CD4-positive, alpha-beta T cell treated with Interferon alpha-2 for 1 hour (primary cell): ENCODE results near the gene LNPEP.
A peak's percentile ranks its signal among the peaks of the same experiment; 100 is the strongest.
"Not testable (repeated sequence)": the region's sequence is repeated elsewhere in the genome, so short reads cannot be mapped to it uniquely, and the experiment has no call there.

Experiments
- DNase-seq, 2 donors: peaks; one replicate each; pipeline ENCODE4 v3.0.0-alpha.2; 2020 to 2022

Gene LNPEP

DNA sequence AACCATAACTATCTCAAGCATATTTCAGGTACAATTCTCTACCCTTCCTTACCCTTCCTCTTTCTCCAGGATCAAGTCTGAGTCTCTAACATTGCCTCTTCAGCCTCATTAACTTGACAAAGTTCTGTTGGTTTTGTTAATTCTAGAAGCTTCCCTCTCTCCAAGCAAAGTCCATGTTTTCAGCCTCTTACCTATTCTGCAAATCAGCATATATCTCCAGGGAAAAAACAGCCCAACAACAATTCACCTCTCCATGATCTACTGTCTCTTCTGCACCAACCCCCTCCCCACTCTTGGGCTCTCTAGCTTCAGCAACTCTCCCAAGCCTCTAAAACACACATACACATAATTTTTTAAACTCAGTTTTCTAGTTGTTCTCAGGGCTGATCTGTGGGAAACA lies 134.4 kb downstream of the LNPEP start:
- no peak for DNase-seq

DNA sequence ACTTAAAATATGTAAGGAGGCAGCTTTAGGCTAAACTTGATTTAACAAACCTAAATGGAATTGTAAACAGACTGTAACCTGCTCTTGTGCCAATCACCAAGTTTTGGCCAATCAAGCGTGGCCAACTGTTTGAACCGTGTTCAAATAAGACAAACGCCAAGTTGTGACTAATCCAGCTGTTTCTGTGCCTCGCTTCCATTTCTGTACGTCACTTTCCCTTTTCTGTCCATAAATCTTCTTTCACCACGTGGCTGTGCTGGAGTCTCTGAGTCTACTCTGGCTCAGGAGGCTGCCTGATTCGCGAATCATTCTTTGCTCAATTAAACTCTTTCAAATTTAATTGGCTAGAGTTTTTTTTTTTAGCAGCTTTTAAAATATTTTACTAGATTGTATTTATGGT lies 135.2 kb downstream of the LNPEP start:
- DNase-seq: no peak

DNA sequence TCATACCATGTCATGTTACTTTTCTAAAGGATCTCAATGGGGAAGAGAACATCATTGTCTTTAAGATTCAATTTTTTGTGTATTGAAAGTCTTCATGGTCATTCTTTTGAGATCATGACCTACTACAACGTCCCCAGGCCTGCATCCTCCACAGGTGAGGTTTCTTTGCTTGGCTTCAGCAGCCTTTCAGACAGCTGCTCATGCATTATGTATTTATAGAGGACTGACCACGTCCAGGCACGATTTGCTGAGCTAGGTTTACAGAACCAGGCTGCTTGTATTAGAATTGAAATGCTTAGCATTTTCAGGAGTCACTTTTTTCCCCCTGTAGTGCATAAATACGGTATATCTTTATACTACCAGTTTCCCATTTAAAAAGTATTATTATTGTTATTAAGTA lies 136.1 kb downstream of the LNPEP start:
- no peak for DNase-seq

DNA sequence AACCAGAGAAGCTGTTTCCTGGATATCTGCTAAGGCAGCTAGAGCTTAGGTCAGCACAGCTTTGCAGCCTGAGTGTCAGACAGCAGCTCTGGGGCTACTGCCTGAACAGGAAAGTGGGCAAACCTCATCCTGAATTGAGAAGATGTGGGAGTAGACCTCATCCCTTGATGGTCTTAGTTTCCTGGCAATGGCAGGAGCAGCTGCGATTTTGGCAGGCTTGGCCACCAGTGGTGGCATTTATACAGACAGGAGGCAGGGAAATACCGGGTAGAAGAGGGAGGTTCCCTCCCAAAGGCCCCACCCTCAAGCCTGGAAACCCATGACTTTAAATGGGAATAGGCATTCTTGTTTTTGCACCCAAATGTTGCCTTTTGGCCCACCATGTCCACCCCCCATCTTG lies 136.8 kb downstream of the LNPEP start:
- DNase-seq: no peak

DNA sequence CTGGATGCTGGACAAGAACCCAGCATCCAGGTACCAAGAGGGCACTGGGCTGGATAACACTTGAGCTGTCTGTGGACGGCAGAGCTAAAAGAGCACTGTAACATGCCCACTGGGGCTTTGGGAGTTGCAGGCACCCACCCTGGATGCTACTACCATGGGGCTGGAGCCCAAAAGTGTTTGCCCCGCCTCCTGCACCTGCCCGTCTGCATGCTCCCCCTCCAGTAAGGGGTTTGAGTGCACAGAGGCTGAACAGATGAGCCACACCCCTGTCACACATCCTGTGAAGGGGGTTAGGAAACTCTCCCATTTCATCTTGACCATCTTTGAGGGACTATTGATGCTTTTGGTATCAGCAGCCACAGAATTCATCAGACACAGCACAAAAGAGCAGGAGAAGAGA lies 137.5 kb downstream of the LNPEP start:
- no peak for DNase-seq

DNA sequence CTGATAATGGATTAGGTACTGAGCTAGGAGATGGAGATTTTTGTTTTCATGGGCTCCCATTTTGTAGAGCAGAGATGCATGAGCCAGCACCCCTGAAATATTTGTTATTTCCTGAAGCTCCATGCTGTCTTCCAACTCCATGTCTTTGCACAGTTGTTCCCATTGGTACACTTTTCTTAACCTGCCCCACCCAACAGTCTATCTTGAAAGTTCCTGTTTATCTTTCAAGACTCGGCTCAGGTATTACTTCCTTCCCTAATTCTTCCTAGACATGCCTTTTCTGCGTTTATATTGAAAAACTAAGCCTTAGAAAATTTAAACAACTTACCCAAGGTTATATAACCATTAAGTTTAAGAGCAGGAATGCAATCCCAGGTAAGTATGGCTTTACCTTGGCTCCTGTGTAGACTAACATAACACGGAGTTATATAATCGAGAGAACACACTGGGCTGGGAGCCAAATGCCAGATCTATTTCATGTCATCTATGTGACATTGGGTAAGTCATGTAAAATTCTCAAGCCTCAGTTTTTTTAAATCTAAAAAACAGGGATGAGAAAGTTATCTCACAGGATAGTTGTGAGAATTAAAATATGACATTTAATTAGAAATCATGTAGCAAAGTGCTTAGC lies 139.1 kb downstream of the LNPEP start:
- DNase-seq: no peak

DNA sequence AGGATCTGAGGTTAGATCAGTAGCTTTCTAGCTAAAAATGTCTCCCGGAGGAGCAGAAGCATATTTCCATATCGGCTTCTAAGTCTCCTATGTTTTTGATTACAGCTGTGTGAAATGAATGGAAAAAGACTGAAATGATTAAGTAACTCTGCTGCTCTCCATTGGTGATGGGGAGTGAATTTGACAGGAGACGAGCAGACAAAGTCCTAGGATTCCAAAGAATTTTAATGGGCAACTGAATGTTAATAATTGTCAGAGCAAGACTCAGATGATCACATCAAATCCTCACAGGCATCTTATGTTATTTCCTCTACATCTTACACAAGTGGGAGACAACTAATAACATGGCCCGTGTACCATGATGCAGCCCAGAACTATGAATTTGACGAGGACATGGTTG lies 139.8 kb downstream of the LNPEP start:
- DNase-seq: no peak

DNA sequence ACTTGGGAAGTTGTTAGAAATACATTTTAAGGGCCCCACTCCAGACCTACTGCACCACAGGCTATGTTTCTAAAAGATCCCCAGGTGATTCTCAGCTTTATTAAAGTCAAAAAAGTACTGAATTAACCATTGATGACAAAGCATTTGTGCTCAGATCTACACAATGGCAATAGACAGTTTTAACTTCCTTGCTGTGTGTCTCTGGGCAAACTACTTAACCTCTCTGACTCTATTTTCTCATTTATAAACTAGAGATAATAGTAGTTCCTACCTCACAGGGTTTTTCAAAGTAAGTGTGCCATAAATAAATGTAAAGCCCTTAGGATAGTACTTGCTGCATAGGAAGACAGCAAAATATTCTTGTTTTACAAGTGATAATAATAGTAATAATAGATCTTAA lies 140.2 kb downstream of the LNPEP start:
- DNase-seq: no peak

DNA sequence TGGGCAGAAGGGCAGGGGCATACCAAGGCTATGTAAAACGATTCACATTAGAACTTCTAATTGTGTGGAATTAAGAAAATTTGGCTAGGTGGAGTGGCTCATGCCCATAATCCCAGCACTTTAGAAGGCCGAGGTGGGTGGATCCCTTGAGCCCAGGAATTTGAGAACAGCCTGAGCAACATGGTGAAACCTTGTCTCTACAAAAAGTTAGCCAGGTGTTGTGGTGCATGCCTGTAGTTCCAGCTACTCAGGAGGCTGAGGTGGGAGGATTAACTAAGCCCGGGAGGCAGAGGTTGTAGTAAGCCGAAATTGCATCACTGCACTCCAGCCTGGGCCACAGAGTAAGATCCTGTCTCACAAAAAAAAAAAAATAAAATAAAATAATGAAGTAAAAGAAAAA lies 141.4 kb downstream of the LNPEP start:
- DNase-seq: no peak

DNA sequence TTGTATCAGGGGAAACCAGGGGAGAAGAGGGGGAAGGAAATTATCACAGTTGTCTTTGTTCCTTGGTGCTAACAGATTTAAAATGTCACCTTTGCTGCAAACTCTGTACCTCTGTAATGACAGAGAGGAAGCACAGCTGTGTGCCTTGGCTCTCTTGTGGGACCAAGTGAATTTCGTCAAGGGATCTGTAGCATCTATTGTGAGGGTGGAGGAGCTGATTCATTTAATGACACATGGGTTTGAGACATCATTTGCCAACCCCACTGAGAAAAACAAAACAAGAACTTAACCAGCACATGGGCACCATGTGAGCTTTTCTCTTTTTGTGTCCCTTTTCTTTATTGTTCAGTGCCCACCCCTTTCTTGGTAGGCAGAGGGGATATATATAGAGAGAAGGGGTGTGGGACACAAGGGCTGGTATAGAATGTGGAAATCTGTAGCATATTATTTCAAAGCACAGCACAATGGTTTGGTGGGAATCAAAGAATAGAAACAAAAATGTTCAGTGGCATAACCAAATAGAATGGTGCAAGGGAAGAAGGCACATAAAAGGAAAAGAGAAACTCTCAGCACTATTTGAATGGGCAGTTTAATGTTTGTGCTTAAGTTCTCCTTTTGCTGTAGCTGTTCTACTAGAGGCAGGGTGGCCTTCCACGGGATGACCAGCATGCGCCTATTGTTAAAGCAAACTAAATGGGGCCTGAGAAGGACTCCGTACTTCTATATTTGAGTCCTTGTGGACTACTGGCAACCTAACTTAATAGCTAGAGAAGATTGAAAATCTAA lies 143.3 kb downstream of the LNPEP start:
- no peak for DNase-seq

DNA sequence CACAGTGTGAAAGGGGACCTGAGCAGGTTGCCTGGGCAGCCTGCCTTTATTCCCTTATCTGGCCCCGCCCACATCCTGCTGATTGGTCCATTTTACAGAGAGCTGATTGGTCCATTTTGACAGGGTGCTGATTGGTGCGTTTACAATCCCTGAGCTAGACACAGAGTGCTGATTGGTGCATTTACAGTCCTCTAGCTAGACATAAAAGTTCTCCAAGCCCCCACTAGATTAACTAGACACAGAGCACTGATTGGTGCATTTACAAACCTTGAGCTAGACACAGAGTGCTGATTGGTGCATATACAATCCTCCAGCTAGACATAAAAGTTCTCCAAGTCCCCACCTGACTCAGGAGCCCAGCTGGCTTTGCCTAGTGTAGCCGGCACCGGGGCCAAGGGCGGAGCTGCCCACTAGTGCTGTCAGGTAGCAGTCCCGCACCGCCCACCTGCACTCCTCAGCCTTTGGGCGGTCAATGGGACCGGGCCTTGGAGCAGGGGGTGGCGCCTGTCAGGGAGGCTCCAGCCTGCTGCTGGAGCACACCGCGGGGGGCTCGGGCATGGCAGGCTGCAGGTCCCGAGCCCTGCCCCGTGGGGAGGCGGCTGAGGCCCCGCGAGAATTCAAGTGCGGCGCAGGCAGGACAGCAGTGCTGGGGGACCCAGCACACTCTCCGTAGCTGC lies 149.0 kb downstream of the LNPEP start:
- DNase-seq: not testable (repeated sequence)

DNA sequence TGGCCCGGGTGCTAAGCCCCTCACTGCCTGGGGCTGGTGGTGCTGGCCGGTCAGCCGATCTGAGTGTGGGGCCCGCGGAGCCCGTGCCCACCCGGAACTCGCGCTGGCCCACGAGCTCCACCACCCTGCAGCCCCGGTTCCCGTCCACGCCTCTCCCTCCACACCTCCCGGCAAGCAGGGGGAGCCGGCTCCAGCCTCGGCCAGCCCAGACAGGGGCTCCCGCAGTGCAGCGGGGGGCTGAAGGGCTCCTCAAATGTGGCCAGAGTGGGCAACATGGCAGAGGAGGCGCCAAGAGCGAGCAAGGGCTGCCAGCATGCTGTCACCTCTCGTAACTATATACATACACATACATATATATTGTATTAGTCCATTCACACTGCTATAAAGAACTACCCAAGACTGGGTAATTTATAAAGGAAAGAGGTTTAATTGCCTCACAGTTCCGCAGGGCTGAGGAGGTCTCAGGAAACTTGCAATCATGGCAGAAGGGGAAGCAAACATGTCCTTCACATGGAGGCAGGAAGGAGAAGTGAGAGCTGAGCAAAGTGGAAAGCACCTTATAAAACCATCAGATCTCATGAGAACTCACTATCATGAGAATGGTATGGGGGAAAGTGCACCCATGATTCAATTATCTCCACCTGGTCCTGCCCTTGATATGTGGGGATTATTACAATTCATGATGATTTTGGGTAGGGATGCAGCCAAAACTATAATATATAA lies 149.7 kb downstream of the LNPEP start:
- peak; percentile 9 to 30 for DNase-seq
